ENCODE results near the gene PROK1.
A peak's percentile ranks its signal among the peaks of the same experiment; 100 is the strongest.

The PROK1 gene

GRCh38 chr1:110457206-110457605 lies 6.3 kb downstream of the PROK1 start:
- H3K4me3 ChIP-seq (ENCODE audit: insufficient read depth in 1 of 2, low read depth in 1 of 2, low read length in 2 of 2), result no peak overlapping the region
- WGBS, result 81% methylated on average over 5 of the region's 5 CpGs
- no peak overlapping the region for H4K91ac ChIP-seq (ENCODE audit: low read length)
- H3K23ac ChIP-seq (ENCODE audit: low read length in 2 of 2), result no peak overlapping the region
- H2AFZ ChIP-seq (ENCODE audit: low read depth, low read length), result no peak overlapping the region
- H3K14ac ChIP-seq (ENCODE audit: low read length in 2 of 2), result peak overlapping the region in 1 of 2 experiments; percentile 11
- no peak overlapping the region for H2BK5ac ChIP-seq (ENCODE audit: low read depth, low read length, poor library complexity, severe bottlenecking)
- no peak overlapping the region for H2AK5ac ChIP-seq (ENCODE audit: low read length, severe bottlenecking)
- H3K36me3 ChIP-seq (ENCODE audit: control insufficient read depth in 1 of 2, insufficient read depth in 2 of 2, low read depth in 1 of 2, low read length in 2 of 2), result no peaks in the 10 kb centered on the region
- no peaks in the 10 kb centered on the region for H3K9me3 ChIP-seq (ENCODE audit: control insufficient read depth, low read length)
- H2BK120ac ChIP-seq (ENCODE audit: low read depth, low read length), result no peak overlapping the region
- no peak for DNase-seq
- no peak overlapping the region for H2BK12ac ChIP-seq (ENCODE audit: low read length in 2 of 2)
- H3K4me1 ChIP-seq (ENCODE audit: control insufficient read depth, insufficient read depth, low read depth, low read length), result no peaks in the 10 kb centered on the region
- no peaks in the 10 kb centered on the region for H3K79me1 ChIP-seq (replicated peaks; ENCODE audit: low read length, poor library complexity, severe bottlenecking)
- peaks cover 47 to 48% of the 10 kb centered on the region in 2 experiments for H3K27me3 ChIP-seq (ENCODE audit: control insufficient read depth in 1 of 2, insufficient read depth in 1 of 2, low read length in 2 of 2)
- no peak overlapping the region for H3K18ac ChIP-seq (ENCODE audit: low read depth in 1 of 2, low read length in 2 of 2)
- H4K8ac ChIP-seq (ENCODE audit: low read length), result no peak overlapping the region
- H3K9ac ChIP-seq (ENCODE audit: low read length), result no peak overlapping the region
- H2BK15ac ChIP-seq (ENCODE audit: low read depth, poor library complexity, severe bottlenecking), result no peak overlapping the region
- H3K27ac ChIP-seq (ENCODE audit: low read length, poor library complexity, severe bottlenecking), result no peak overlapping the region
- no peak overlapping the region for H3K4ac ChIP-seq (ENCODE audit: low read depth in 1 of 2, low read length in 2 of 2)
- H3K4me2 ChIP-seq (ENCODE audit: low read length, poor library complexity, severe bottlenecking), result no peak overlapping the region

DNA sequence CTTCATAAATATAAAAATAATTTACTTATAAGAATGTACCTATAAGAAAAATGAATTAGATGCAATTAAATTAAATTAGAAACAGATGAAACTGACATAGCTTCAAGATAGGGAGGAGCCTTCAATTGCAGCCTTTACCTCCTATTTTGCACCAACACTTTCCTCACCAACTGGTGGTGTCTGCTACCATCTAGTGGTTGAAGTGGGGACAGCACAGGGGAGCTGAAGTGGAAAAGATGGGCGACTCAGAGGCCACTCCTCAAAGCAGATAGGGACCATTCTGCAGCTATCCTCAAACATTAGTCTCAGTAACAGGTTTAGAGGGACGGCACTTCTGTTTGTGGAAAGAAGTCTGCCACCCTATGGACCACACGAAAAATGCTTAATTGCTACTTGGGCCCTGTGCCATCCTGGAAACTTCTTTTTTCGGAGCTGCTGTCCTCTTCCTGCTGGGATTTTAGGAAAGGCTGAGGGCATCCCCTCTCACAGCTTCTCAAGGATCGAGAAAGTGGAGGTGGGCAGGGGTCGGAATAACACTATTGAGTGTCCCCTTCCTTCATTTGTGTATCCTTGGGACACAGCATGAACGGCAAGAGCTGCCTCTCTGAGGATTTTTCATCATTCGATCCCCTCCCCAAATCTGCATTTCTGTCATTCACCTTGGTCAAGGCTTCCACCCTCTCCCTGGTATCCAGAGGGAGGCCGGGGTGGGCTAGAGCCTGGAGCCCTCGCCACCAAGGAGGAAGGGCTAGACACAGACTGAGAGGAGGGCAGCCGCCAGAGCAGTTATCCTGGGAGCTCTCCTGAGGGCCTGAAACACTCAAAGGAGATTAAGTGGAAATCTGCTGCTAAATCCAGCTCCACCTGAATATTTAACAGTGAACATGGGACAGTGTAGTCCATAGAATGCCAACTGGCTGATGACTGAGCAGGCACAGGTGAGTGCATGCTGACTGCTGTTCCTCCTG lies 9.6 kb downstream of the PROK1 start:
- Histone ChIP-seq H3K14ac (ENCODE audit: low read length in 2 of 2) (no peak overlapping the region), H3K27me3 (ENCODE audit: control insufficient read depth in 1 of 2, insufficient read depth in 1 of 2, low read length in 2 of 2) (peaks cover 19 to 27% of the 10 kb centered on the region in 2 experiments), H2BK120ac (ENCODE audit: low read depth, low read length) (no peak overlapping the region), H3K79me1 (replicated peaks; ENCODE audit: low read length, poor library complexity, severe bottlenecking) (no peaks in the 10 kb centered on the region), H2BK12ac (ENCODE audit: low read length in 2 of 2) (no peak overlapping the region), H2AK5ac (ENCODE audit: low read length, severe bottlenecking) (no peak overlapping the region), H2BK5ac (ENCODE audit: low read depth, low read length, poor library complexity, severe bottlenecking) (no peak overlapping the region), H3K23ac (ENCODE audit: low read length in 2 of 2) (no peak overlapping the region), H3K4me2 (ENCODE audit: low read length, poor library complexity, severe bottlenecking) (no peak overlapping the region), H2BK15ac (ENCODE audit: low read depth, poor library complexity, severe bottlenecking) (no peak overlapping the region), H3K4me1 (ENCODE audit: control insufficient read depth, insufficient read depth, low read depth, low read length) (no peaks in the 10 kb centered on the region), H4K8ac (ENCODE audit: low read length) (no peak overlapping the region), H3K27ac (ENCODE audit: low read length, poor library complexity, severe bottlenecking) (no peak overlapping the region), H3K9me3 (ENCODE audit: control insufficient read depth, low read length) (no peaks in the 10 kb centered on the region), H3K4me3 (ENCODE audit: insufficient read depth in 1 of 2, low read depth in 1 of 2, low read length in 2 of 2) (no peak overlapping the region), H3K36me3 (ENCODE audit: control insufficient read depth in 1 of 2, insufficient read depth in 2 of 2, low read depth in 1 of 2, low read length in 2 of 2) (no peaks in the 10 kb centered on the region), H2AFZ (ENCODE audit: low read depth, low read length) (no peak overlapping the region), H4K91ac (ENCODE audit: low read length) (no peak overlapping the region), H3K9ac (ENCODE audit: low read length) (no peak overlapping the region), H3K18ac (ENCODE audit: low read depth in 1 of 2, low read length in 2 of 2) (no peak overlapping the region), H3K4ac (ENCODE audit: low read depth in 1 of 2, low read length in 2 of 2) (no peak overlapping the region)
- peak; percentile 79 for DNase-seq
- 44% methylated on average over 11 of the region's 11 CpGs for WGBS

DNA sequence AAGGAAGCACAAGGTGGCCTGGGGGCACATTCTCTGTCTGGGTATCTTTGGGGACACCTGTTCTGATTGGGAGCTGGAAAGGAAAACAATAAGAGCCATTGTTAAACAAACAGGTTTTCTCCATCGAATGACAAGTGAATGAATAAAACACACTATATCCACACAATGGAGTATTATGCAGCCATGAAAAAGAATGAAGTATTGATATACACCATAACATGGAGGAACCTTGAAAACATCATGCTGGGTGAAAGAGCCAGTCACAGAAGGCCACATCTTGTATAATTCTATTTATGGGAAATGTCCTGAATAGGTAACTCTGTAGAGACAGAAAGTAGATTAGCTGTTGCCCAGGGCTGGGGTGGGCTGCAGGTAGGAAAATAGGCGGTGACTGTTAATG lies 11.1 kb downstream of the PROK1 start:
- Histone ChIP-seq H3K79me1 (replicated peaks; ENCODE audit: low read length, poor library complexity, severe bottlenecking) (no peaks in the 10 kb centered on the region), H3K23ac (ENCODE audit: low read length in 2 of 2) (no peak overlapping the region), H3K4me3 (ENCODE audit: insufficient read depth in 1 of 2, low read depth in 1 of 2, low read length in 2 of 2) (no peak overlapping the region), H3K9ac (ENCODE audit: low read length) (no peak overlapping the region), H3K36me3 (ENCODE audit: control insufficient read depth in 1 of 2, insufficient read depth in 2 of 2, low read depth in 1 of 2, low read length in 2 of 2) (no peaks in the 10 kb centered on the region), H3K27me3 (ENCODE audit: control insufficient read depth in 1 of 2, insufficient read depth in 1 of 2, low read length in 2 of 2) (peaks cover 4 to 30% of the 10 kb centered on the region in 2 experiments), H3K27ac (ENCODE audit: low read length, poor library complexity, severe bottlenecking) (no peak overlapping the region), H2BK15ac (ENCODE audit: low read depth, poor library complexity, severe bottlenecking) (no peak overlapping the region), H2BK12ac (ENCODE audit: low read length in 2 of 2) (no peak overlapping the region), H2AFZ (ENCODE audit: low read depth, low read length) (no peak overlapping the region), H2AK5ac (ENCODE audit: low read length, severe bottlenecking) (no peak overlapping the region), H4K91ac (ENCODE audit: low read length) (no peak overlapping the region), H2BK120ac (ENCODE audit: low read depth, low read length) (no peak overlapping the region), H4K8ac (ENCODE audit: low read length) (no peak overlapping the region), H2BK5ac (ENCODE audit: low read depth, low read length, poor library complexity, severe bottlenecking) (no peak overlapping the region), H3K18ac (ENCODE audit: low read depth in 1 of 2, low read length in 2 of 2) (no peak overlapping the region), H3K4me1 (ENCODE audit: control insufficient read depth, insufficient read depth, low read depth, low read length) (no peaks in the 10 kb centered on the region), H3K14ac (ENCODE audit: low read length in 2 of 2) (no peak overlapping the region), H3K9me3 (ENCODE audit: control insufficient read depth, low read length) (no peaks in the 10 kb centered on the region), H3K4ac (ENCODE audit: low read depth in 1 of 2, low read length in 2 of 2) (no peak overlapping the region), H3K4me2 (ENCODE audit: low read length, poor library complexity, severe bottlenecking) (no peak overlapping the region)
- 93% methylated on average over 1 of the region's 2 CpGs for WGBS
- DNase-seq, result no peak

- Histone ChIP-seq H3K36me3 (ENCODE audit: control insufficient read depth in 1 of 2, insufficient read depth in 2 of 2, low read depth in 1 of 2, low read length in 2 of 2) (no peaks in the 10 kb centered on the region), H3K27me3 (ENCODE audit: control insufficient read depth in 1 of 2, insufficient read depth in 1 of 2, low read length in 2 of 2) (peaks cover 0 to 36% of the 10 kb centered on the region in 2 experiments), H2BK12ac (ENCODE audit: low read length in 2 of 2) (no peak overlapping the region), H3K14ac (ENCODE audit: low read length in 2 of 2) (no peak overlapping the region), H3K4me2 (ENCODE audit: low read length, poor library complexity, severe bottlenecking) (no peak overlapping the region), H3K9me3 (ENCODE audit: control insufficient read depth, low read length) (no peaks in the 10 kb centered on the region), H3K23ac (ENCODE audit: low read length in 2 of 2) (no peak overlapping the region), H3K9ac (ENCODE audit: low read length) (no peak overlapping the region), H3K79me1 (replicated peaks; ENCODE audit: low read length, poor library complexity, severe bottlenecking) (no peaks in the 10 kb centered on the region), H4K8ac (ENCODE audit: low read length) (no peak overlapping the region), H2BK15ac (ENCODE audit: low read depth, poor library complexity, severe bottlenecking) (no peak overlapping the region), H2BK5ac (ENCODE audit: low read depth, low read length, poor library complexity, severe bottlenecking) (no peak overlapping the region), H3K27ac (ENCODE audit: low read length, poor library complexity, severe bottlenecking) (no peak overlapping the region), H2AFZ (ENCODE audit: low read depth, low read length) (no peak overlapping the region), H4K91ac (ENCODE audit: low read length) (no peak overlapping the region), H3K18ac (ENCODE audit: low read depth in 1 of 2, low read length in 2 of 2) (no peak overlapping the region), H2BK120ac (ENCODE audit: low read depth, low read length) (no peak overlapping the region), H3K4me1 (ENCODE audit: control insufficient read depth, insufficient read depth, low read depth, low read length) (no peaks in the 10 kb centered on the region), H2AK5ac (ENCODE audit: low read length, severe bottlenecking) (no peak overlapping the region), H3K4ac (ENCODE audit: low read depth in 1 of 2, low read length in 2 of 2) (no peak overlapping the region), H3K4me3 (ENCODE audit: insufficient read depth in 1 of 2, low read depth in 1 of 2, low read length in 2 of 2) (no peak overlapping the region)
- DNase-seq, result no peak
Measured at GRCh38 chr1:110462964-110463363, 12.0 kb downstream of the PROK1 start.
